Skeletal muscle tissue (tissue), 4 donors: Measurements from ENCODE around the gene CYP2A6. TPM values are rescaled to one million over a fixed set of nuclear protein-coding genes. Genes with fewer than 3 reads are reported as not detected.
"Not testable (repeated sequence)": the region's sequence is repeated elsewhere in the genome, so short reads cannot be mapped to it uniquely, and the experiment has no call there.

Experiments used
- H3K27ac ChIP-seq: one replicate; pipeline ENCODE4 v1.7.0; 2013; ENCODE audit warnings: mild to moderate bottlenecking, low read depth, low read length, inconsistent platforms
- H3K27me3 ChIP-seq, 3 donors: one replicate each; pipeline ENCODE4 v1.7.0; 2013; ENCODE audit warnings: low read length in 3 of 3; ENCODE audit not compliant: control insufficient read depth in 3 of 3, insufficient read depth in 3 of 3
- H3K36me3 ChIP-seq, 3 donors: one replicate each; pipeline ENCODE4 v1.7.0; 2013; ENCODE audit warnings: low read length in 3 of 3; ENCODE audit not compliant: control insufficient read depth in 3 of 3, insufficient read depth in 3 of 3
- H3K4me1 ChIP-seq, 3 donors: one replicate each; pipeline ENCODE4 v1.7.0; 2013; ENCODE audit warnings: low read length in 3 of 3, mild to moderate bottlenecking in 3 of 3; ENCODE audit not compliant: control insufficient read depth in 3 of 3, insufficient read depth in 3 of 3
- H3K4me3 ChIP-seq, 3 donors: one replicate each; pipeline ENCODE4 v1.7.0; 2013; ENCODE audit warnings: low read length in 3 of 3
- H3K9ac ChIP-seq, 3 donors: one replicate each; pipeline ENCODE4 v1.7.0; 2013; ENCODE audit warnings: low read length in 3 of 3, mild to moderate bottlenecking in 3 of 3, moderate library complexity in 2 of 3, low read depth in 1 of 3
- H3K9me3 ChIP-seq, 3 donors: one replicate each; pipeline ENCODE4 v1.7.0; 2013; ENCODE audit warnings: low read length in 3 of 3; ENCODE audit not compliant: control insufficient read depth in 3 of 3
- total RNA-seq: library from RNA; depleted of rRNA; stranded (reverse); fragments of >200 nt; gene quantifications from one replicate; pipeline ENCODE4 v1.2.3, GENCODE V29; 2014
- donor health status: Osteomylitis.

The CYP2A6 gene
- total RNA-seq, 1 donor from 2014 or later: not detected

GRCh38 chr19:40875526-40875951 is 25.3 kb upstream of the CYP2A6 start:
- not testable (repeated sequence) for H3K4me3 ChIP-seq

GRCh38 chr19:40874874-40875273 is 24.6 kb upstream of the CYP2A6 start:
- H3K9ac ChIP-seq, H3K27me3 ChIP-seq, H3K9me3 ChIP-seq: not testable (repeated sequence)

More at GRCh38 chr19:40875526-40875951, 25.3 kb upstream of the CYP2A6 start:
- not testable (repeated sequence) for H3K36me3 ChIP-seq, H3K27me3 ChIP-seq, H3K9me3 ChIP-seq, H3K4me1 ChIP-seq, H3K9ac ChIP-seq, H3K27ac ChIP-seq

GRCh38 chr19:40873873-40874272 is 23.6 kb upstream of the CYP2A6 start:
- not testable (repeated sequence) for H3K4me1 ChIP-seq, H3K36me3 ChIP-seq, H3K9ac ChIP-seq, H3K9me3 ChIP-seq, H3K27ac ChIP-seq, H3K27me3 ChIP-seq, H3K4me3 ChIP-seq

More at GRCh38 chr19:40874874-40875273, 24.6 kb upstream of the CYP2A6 start:
- H3K27ac ChIP-seq, H3K36me3 ChIP-seq, H3K4me3 ChIP-seq, H3K4me1 ChIP-seq: not testable (repeated sequence)

GRCh38 chr19:40872209-40872608 is 22.0 kb upstream of the CYP2A6 start:
- Histone ChIP-seq H3K36me3 (no peaks in the 10 kb centered on the region), H3K27ac (no peak overlapping the region), H3K4me1 (no peaks in the 10 kb centered on the region), H3K9ac (no peak overlapping the region), H3K9me3 (no peaks in the 10 kb centered on the region), H3K27me3 (peaks cover 0 to 3% (median 0%) of the 10 kb centered on the region in 3 donors), H3K4me3 (no peak overlapping the region)

- Histone ChIP-seq H3K9me3 (no peaks in the 10 kb centered on the region), H3K36me3 (no peaks in the 10 kb centered on the region), H3K27me3 (no peaks in the 10 kb centered on the region), H3K4me3 (no peak overlapping the region), H3K9ac (no peak overlapping the region), H3K4me1 (no peaks in the 10 kb centered on the region), H3K27ac (no peak overlapping the region)
Measured at GRCh38 chr19:40867701-40868100, 17.5 kb upstream of the CYP2A6 start.

GRCh38 chr19:40864739-40865496 is 14.7 kb upstream of the CYP2A6 start:
- not testable (repeated sequence) for H3K27me3 ChIP-seq, H3K9ac ChIP-seq, H3K9me3 ChIP-seq, H3K36me3 ChIP-seq, H3K4me1 ChIP-seq, H3K4me3 ChIP-seq, H3K27ac ChIP-seq

- Histone ChIP-seq H3K36me3 (no peaks in the 10 kb centered on the region), H3K4me3 (no peak overlapping the region), H3K4me1 (no peaks in the 10 kb centered on the region), H3K9me3 (no peaks in the 10 kb centered on the region), H3K27me3 (no peaks in the 10 kb centered on the region), H3K27ac (no peak overlapping the region), H3K9ac (no peak overlapping the region)
Measured at GRCh38 chr19:40862785-40863184, 12.5 kb upstream of the CYP2A6 start.

GRCh38 chr19:40862333-40862732 is 12.1 kb upstream of the CYP2A6 start:
- Histone ChIP-seq H3K9me3 (no peaks in the 10 kb centered on the region), H3K9ac (no peak overlapping the region), H3K27ac (no peak overlapping the region), H3K27me3 (no peaks in the 10 kb centered on the region), H3K36me3 (no peaks in the 10 kb centered on the region), H3K4me1 (no peaks in the 10 kb centered on the region), H3K4me3 (no peak overlapping the region)

GRCh38 chr19:40858109-40858508 is 7.9 kb upstream of the CYP2A6 start:
- Histone ChIP-seq H3K27me3 (no peaks in the 10 kb centered on the region), H3K4me3 (no peak overlapping the region), H3K9me3 (no peaks in the 10 kb centered on the region), H3K9ac (no peak overlapping the region), H3K4me1 (no peaks in the 10 kb centered on the region), H3K27ac (no peak overlapping the region), H3K36me3 (no peaks in the 10 kb centered on the region)

GRCh38 chr19:40852467-40853152 is 2.4 kb upstream of the CYP2A6 start:
- not testable (repeated sequence) for H3K27ac ChIP-seq, H3K4me1 ChIP-seq, H3K36me3 ChIP-seq, H3K9me3 ChIP-seq, H3K4me3 ChIP-seq, H3K9ac ChIP-seq
- peaks cover 0 to 11% (median 2%) of the 10 kb centered on the region in 3 donors for H3K27me3 ChIP-seq
